ENCODE data around the gene UFD1. TPM values are rescaled to one million over a fixed set of nuclear protein-coding genes. Genes with fewer than 3 reads are reported as not detected.

UFD1 gene
- total RNA-seq, 1 donor from 2014 or later, result 41.8 TPM

DNA sequence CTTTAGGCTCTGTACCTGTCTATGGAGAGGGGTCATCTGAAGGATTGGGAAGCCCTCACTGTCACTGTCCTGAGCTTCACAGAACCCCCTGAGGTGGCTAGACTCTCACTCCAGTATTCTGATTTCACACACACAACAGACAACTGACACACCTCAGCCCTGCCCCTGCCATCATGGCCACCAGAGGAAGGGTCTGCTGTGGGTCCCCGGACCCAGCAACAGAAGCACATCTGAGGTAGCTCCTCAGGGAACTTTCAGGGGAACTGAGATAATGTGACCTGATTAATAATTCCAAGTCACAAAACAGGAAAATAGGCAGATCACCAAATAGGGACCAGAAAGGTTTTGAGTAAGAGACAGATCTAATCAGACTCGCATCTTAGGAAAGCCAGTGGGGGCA, 24.0 kb downstream of the UFD1 start:
- intact Hi-C loops (cut with micrococcal nuclease), result no loop called here

DNA sequence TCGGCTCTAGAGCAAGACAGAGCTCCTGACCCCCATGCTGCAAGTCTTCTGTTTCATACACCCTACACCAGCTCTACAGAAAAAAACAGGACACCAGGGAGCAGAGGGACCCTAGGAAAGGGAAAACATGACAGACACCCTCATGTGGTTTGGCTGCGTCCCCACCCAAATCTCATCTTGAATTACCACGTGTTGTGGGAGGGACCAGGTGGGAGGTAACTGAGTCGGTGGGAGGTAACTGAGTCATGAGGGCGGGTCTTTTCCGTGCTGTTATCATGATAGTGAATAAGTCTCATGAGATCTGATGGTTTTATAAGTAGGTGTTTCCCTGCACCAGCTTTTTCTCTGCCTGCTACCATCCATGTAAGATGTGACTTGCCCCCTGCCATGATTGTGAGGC, 24.8 kb downstream of the UFD1 start:
- intact Hi-C loops (cut with micrococcal nuclease), result no loop called here
- no peak overlapping the region for H3K27ac ChIP-seq (replicated peaks)
- no peaks in the 10 kb centered on the region for H3K27me3 ChIP-seq (ENCODE audit: low read depth)
- TF ChIP-seq, protein P1, sequence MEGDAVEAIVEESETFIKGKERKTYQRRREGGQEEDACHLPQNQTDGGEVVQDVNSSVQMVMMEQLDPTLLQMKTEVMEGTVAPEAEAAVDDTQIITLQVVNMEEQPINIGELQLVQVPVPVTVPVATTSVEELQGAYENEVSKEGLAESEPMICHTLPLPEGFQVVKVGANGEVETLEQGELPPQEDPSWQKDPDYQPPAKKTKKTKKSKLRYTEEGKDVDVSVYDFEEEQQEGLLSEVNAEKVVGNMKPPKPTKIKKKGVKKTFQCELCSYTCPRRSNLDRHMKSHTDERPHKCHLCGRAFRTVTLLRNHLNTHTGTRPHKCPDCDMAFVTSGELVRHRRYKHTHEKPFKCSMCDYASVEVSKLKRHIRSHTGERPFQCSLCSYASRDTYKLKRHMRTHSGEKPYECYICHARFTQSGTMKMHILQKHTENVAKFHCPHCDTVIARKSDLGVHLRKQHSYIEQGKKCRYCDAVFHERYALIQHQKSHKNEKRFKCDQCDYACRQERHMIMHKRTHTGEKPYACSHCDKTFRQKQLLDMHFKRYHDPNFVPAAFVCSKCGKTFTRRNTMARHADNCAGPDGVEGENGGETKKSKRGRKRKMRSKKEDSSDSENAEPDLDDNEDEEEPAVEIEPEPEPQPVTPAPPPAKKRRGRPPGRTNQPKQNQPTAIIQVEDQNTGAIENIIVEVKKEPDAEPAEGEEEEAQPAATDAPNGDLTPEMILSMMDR (IDR thresholded peaks at IDR 0.05; ENCODE audit: borderline replicate concordance), result no peak
- no peak overlapping the region for H3K4me3 ChIP-seq
- no peaks in the 10 kb centered on the region for H3K9me3 ChIP-seq (replicated peaks)
- H3K36me3 ChIP-seq, result peaks cover 88% of the 10 kb centered on the region
- H3K4me1 ChIP-seq, result no peaks in the 10 kb centered on the region
- DNase-seq, result no peak

More for the DNA sequence above, 24.0 kb downstream of the UFD1 start:
- H3K27ac ChIP-seq (replicated peaks), result no peak overlapping the region
- TF ChIP-seq, protein P1 (IDR thresholded peaks at IDR 0.05; ENCODE audit: borderline replicate concordance), result no peak
- peaks cover 92% of the 10 kb centered on the region for H3K36me3 ChIP-seq
- H3K27me3 ChIP-seq (ENCODE audit: low read depth), result no peaks in the 10 kb centered on the region
- H3K4me3 ChIP-seq, result no peak overlapping the region
- no peaks in the 10 kb centered on the region for H3K4me1 ChIP-seq
- H3K9me3 ChIP-seq (replicated peaks), result no peaks in the 10 kb centered on the region
- no peak for DNase-seq

DNA sequence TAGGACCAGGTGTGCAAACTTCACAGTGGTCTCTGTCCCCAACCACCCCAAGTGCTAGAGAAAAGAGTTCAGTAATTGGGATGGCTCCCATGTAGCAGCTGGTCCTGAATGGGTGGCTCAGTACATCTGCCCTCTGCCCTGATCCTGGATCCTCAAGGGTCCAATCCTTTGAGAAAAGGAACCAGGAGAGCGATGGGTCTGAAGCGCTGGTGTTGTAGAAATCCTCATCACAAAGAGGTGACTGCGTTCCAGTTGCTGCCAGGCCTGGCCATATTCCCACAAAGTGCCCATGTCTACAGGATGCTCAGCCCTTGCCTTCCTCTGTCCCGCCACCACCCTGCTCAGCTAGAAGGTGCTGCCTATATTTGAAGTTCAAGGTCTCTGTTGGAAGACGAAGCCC, 25.3 kb downstream of the UFD1 start:
- Histone ChIP-seq H3K4me3 (no peak overlapping the region), H3K36me3 (peaks cover 85% of the 10 kb centered on the region), H3K27ac (replicated peaks) (no peak overlapping the region), H3K4me1 (peaks cover 2% of the 10 kb centered on the region), H3K27me3 (ENCODE audit: low read depth) (no peaks in the 10 kb centered on the region), H3K9me3 (replicated peaks) (no peaks in the 10 kb centered on the region)
- DNase-seq, result no peak
- TF ChIP-seq, protein P1 (IDR thresholded peaks at IDR 0.05; ENCODE audit: borderline replicate concordance), result no peak
- intact Hi-C loops (cut with micrococcal nuclease), result no loop called here

DNA sequence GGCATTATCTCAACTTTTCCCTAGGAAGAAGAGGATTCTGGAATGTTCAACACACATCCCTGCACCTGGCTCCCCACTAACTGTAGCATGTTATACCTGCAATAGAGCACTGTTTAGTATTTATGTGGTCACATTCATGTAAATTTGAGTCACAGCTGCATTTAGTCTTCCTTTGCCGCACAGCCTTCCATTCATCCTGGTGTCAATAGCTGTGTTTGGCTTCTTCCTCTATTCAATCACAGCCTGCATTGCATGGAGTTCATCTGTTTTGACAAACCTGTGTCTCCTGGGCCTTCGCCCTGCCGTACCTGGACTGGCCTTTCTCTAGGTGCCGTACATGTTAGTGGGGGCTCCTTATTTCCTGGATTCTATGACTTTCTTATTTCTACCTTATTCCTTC, 27.4 kb downstream of the UFD1 start:
- H3K4me1 ChIP-seq, result peaks cover 21% of the 10 kb centered on the region
- H3K27me3 ChIP-seq (ENCODE audit: low read depth), result no peaks in the 10 kb centered on the region
- DNase-seq, result no peak
- H3K27ac ChIP-seq (replicated peaks), result no peak overlapping the region
- H3K4me3 ChIP-seq, result no peak overlapping the region
- intact Hi-C loops (cut with micrococcal nuclease), result no loop called here
- peaks cover 63% of the 10 kb centered on the region for H3K36me3 ChIP-seq
- H3K9me3 ChIP-seq (replicated peaks), result no peaks in the 10 kb centered on the region
- TF ChIP-seq, protein P1 (IDR thresholded peaks at IDR 0.05; ENCODE audit: borderline replicate concordance), result no peak

DNA sequence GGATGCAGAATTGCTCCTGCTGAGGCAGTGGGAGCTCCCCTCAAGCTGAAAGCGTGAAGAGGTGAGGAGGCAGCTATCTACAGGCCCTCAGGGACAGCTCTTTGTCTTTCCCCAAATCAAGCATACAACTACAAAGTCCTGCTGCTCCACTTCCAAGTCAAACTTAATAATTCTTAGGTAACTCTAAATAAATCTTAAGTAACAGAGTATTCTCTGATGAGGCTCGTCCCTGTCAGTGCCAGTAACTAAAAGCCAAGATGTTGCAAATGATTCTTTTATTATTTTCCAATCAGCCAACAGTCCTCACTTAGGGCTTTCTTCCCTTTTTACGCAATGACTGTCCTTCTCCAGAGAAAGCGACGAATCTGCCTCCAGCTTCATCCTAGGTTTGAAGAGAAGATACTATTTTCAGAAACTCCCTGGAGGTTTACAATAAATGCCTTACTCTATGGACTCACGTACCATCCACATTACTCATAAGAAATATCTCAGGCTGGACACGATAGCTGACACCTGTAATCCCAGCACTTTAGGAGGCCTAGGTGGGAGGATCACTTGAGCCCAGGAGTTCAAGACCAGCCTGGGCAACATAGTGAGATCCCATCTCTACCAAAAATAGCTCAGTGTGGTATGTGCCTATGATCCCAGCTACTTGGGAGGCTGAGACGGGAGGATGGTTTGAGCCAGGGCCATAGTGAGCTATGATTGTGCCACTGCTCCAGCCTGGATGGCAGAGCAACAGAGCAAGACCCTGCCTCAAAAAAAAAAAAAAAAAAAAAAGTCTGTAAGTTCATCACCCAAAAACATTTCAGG, 28.4 kb downstream of the UFD1 start:
- Histone ChIP-seq H3K27ac (replicated peaks) (no peak overlapping the region), H3K4me3 (no peak overlapping the region), H3K4me1 (peaks cover 31% of the 10 kb centered on the region), H3K9me3 (replicated peaks) (no peaks in the 10 kb centered on the region), H3K27me3 (ENCODE audit: low read depth) (no peaks in the 10 kb centered on the region), H3K36me3 (peaks cover 53% of the 10 kb centered on the region)
- intact Hi-C loops (cut with micrococcal nuclease), result no loop called here
- TF ChIP-seq, protein P1 (IDR thresholded peaks at IDR 0.05; ENCODE audit: borderline replicate concordance), result no peak
- no peak for DNase-seq

Data from left ventricle myocardium inferior (tissue), 1 donor.